HepG2 (cell line): Measurements from ENCODE around the gene OTOP2. TPM values are rescaled to one million over a fixed set of nuclear protein-coding genes. Genes with fewer than 3 reads are reported as not detected.
A peak's percentile ranks its signal among the peaks of the same experiment; 100 is the strongest.

Experiments
- ARID2 ChIP-seq: sonication (generic); formaldehyde crosslinking; IDR thresholded peaks from 2 replicates; pipeline ENCODE4 v1.8.1; 2022; ENCODE audit warnings: mild to moderate bottlenecking, missing genetic modification reagents, borderline replicate concordance
- ASH2L ChIP-seq: fragments of 300-600, 200-600 bp; sonication (generic); IDR thresholded peaks from 2 replicates; pipeline ENCODE4 v1.7.0; 2017; ENCODE audit warnings: low read depth, mild to moderate bottlenecking, moderate library complexity, mixed read lengths, low read length; ENCODE audit not compliant: insufficient read length
- ATF1 ChIP-seq: IDR thresholded peaks from 2 replicates; pipeline ENCODE4 v1.6.1; 2016; ENCODE audit warnings: mild to moderate bottlenecking, control low read depth
- FIP1L1 ChIP-seq: fragments of 200-400 bp; formaldehyde crosslinking; IDR thresholded peaks from 2 replicates; pipeline ENCODE4 v1.6.1; 2018; ENCODE audit warnings: low read depth, mild to moderate bottlenecking, low read length, moderate library complexity, borderline replicate concordance; ENCODE audit not compliant: insufficient read depth
- GFI1 ChIP-seq: sonication (generic); formaldehyde crosslinking; IDR thresholded peaks from 2 replicates; pipeline ENCODE4 v1.5.0; 2020; ENCODE audit warnings: missing genetic modification reagents, mild to moderate bottlenecking, borderline replicate concordance
- JUNB ChIP-seq: sonication (generic); formaldehyde crosslinking; IDR thresholded peaks from 2 replicates; pipeline ENCODE4 v1.8.0; 2022; ENCODE audit warnings: missing genetic modification reagents, mild to moderate bottlenecking, borderline replicate concordance
- MTF1 ChIP-seq: sonication (generic); formaldehyde crosslinking; IDR thresholded peaks from 2 replicates; pipeline ENCODE4 v1.5.0; 2020; ENCODE audit warnings: missing genetic modification reagents
- NPAS2 ChIP-seq: sonication (generic); formaldehyde crosslinking; IDR thresholded peaks from 2 replicates; pipeline ENCODE4 v1.8.0; 2022; ENCODE audit warnings: mild to moderate bottlenecking, missing genetic modification reagents, borderline replicate concordance
- SNAPC2 ChIP-seq: sonication (generic); formaldehyde crosslinking; IDR thresholded peaks from 2 replicates; pipeline ENCODE4 v1.8.1; 2022; ENCODE audit warnings: mild to moderate bottlenecking, missing genetic modification reagents
- SP2 ChIP-seq: sonication (generic); formaldehyde crosslinking; IDR thresholded peaks from 2 replicates; pipeline ENCODE4 v1.5.1; 2020; ENCODE audit warnings: mild to moderate bottlenecking, missing genetic modification reagents
- TOE1 ChIP-seq: sonication (generic); formaldehyde crosslinking; IDR thresholded peaks from 2 replicates; pipeline ENCODE4 v1.4.0; 2020; ENCODE audit warnings: mild to moderate bottlenecking, missing genetic modification reagents
- ZFP1 ChIP-seq: IDR thresholded peaks from 2 replicates; pipeline ENCODE4 v1.6.1; 2016
- ZNF317 ChIP-seq: sonication (generic); formaldehyde crosslinking; IDR thresholded peaks from 2 replicates; pipeline ENCODE4 v1.5.0; 2020; ENCODE audit warnings: mild to moderate bottlenecking, missing genetic modification reagents
- ZNF484 ChIP-seq: sonication (generic); formaldehyde crosslinking; IDR thresholded peaks from 2 replicates; pipeline ENCODE4 v1.5.1; 2020; ENCODE audit warnings: mild to moderate bottlenecking, low read depth, missing genetic modification reagents, borderline replicate concordance
- ZNF775 ChIP-seq: sonication (generic); formaldehyde crosslinking; IDR thresholded peaks from 2 replicates; pipeline ENCODE4 v1.4.0; 2020; ENCODE audit warnings: missing genetic modification reagents, mild to moderate bottlenecking, moderate library complexity, borderline replicate concordance
- ZNF780A ChIP-seq: sonication (generic); formaldehyde crosslinking; IDR thresholded peaks from 2 replicates; pipeline ENCODE4 v1.8.0; 2022; ENCODE audit warnings: mild to moderate bottlenecking, missing genetic modification reagents, moderate library complexity
- polyA plus RNA-seq, 8 experiments: library from polyadenylated mRNA; depleted of rRNA in 3 of 8; stranded (reverse) in 7 of 8; unstranded in 1 of 8; fragments of >200 nt; fragmentation: Illumina TruSeq in 4 of 8; extraction: Trizol in 4 of 8; gene quantifications; 2 replicates each; pipeline versions ENCODE4 v1.2.1 to v1.2.3, GENCODE V29; 2011 to 2016; ENCODE audit warnings: low read depth in 4 of 8, missing spikeins in 1 of 8, mixed read lengths in 1 of 8; ENCODE audit not compliant: insufficient read depth in 1 of 8
- total RNA-seq, 5 experiments: library from RNA; depleted of rRNA; stranded (reverse); fragments of >200 nt; fragmentation: Illumina TruSeq; extraction: Trizol; gene quantifications; 2 replicates each; pipeline ENCODE4 v1.2.3, GENCODE V29; 2016; ENCODE audit warnings: low read depth in 1 of 5
- TF ChIP-seq, protein P1 (sequence below): sonication (generic); formaldehyde crosslinking; IDR thresholded peaks from 2 replicates; pipeline ENCODE4 v1.4.0; 2020; ENCODE audit warnings: missing genetic modification reagents
- TF ChIP-seq, protein P2 (sequence below): sonication (generic); formaldehyde crosslinking; IDR thresholded peaks from 2 replicates; pipeline ENCODE4 v1.4.0; 2020; ENCODE audit warnings: mild to moderate bottlenecking, missing genetic modification reagents
- TF ChIP-seq, protein P3 (sequence below): sonication (generic); formaldehyde crosslinking; IDR thresholded peaks from 2 replicates; pipeline ENCODE4 v1.4.0; 2020; ENCODE audit warnings: missing genetic modification reagents, mild to moderate bottlenecking, borderline replicate concordance
- TF ChIP-seq, protein P4 (sequence below): sonication (generic); formaldehyde crosslinking; IDR thresholded peaks from 2 replicates; pipeline ENCODE4 v1.5.1; 2020; ENCODE audit warnings: mild to moderate bottlenecking, missing genetic modification reagents, borderline replicate concordance

Gene OTOP2
- total and polyA plus RNA-seq, 2 of the 13 experiments (the other 11 are each of a cell fraction or from before 2014, with no cell fraction given): not detected

DNA sequence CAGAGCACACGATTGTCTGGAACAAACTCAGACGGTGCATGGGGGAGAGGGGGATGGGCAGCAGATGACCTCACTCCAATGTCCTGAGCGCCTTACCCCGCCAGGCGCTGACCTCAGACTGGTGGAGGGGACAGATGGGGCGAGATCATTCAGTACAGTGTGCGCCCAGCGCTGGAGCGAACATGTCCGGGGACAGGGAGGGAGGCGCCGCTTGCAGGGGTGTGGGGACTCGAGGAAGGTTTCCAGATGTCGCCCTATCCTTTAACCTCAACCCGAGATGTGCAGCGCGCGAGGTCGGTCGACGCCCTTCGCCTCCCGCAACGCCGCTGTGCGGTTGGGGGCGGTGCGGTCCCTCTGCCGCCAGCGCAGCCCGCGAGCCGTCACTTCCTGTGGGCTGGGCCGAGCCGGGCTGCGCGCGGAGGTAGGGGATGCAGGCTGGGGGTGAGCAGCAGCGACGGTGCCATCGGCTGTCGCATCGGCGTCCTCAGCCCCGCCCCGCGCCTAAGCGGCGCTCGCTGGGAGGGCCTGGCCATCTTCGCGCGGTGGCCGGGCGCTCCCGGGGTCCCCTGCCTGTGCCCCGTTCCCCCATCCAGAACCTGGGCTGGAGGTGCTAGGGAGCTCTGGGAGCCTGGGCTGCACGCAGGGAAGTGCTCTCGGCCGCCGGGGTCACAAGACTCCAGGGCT lies 58.0 kb downstream of the OTOP2 start (continued):
- TF ChIP-seq, protein P1, sequence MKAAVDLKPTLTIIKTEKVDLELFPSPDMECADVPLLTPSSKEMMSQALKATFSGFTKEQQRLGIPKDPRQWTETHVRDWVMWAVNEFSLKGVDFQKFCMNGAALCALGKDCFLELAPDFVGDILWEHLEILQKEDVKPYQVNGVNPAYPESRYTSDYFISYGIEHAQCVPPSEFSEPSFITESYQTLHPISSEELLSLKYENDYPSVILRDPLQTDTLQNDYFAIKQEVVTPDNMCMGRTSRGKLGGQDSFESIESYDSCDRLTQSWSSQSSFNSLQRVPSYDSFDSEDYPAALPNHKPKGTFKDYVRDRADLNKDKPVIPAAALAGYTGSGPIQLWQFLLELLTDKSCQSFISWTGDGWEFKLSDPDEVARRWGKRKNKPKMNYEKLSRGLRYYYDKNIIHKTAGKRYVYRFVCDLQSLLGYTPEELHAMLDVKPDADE (CRISPR knock-in tag): 0 out of 2 replicates have a peak, but pooled peaks have one; percentile 34
- TF ChIP-seq SNAPC2 (peak; percentile 55; the same call in 1 of the 2 replicates), NPAS2 (CRISPR knock-in tag) (no peak), FIP1L1 (no peak), ATF1 (no peak), ZNF484 (CRISPR knock-in tag) (peak; percentile 94; the same call in 1 of the 2 replicates), TOE1 (CRISPR knock-in tag) (no peak; the same call in 1 of the 2 replicates), GFI1 (CRISPR knock-in tag) (peak; percentile 89; the same call in 1 of the 2 replicates), ZNF775 (CRISPR knock-in tag) (no peak; the same call in 1 of the 2 replicates), MTF1 (CRISPR knock-in tag) (no peak), ZNF317 (CRISPR knock-in tag) (peak; percentile 45; the same call in 1 of the 2 replicates), ARID2 (CRISPR knock-in tag) (peak; percentile 93), ASH2L (peak; percentile 81), ZNF780A (no peak; the same call in 1 of the 2 replicates), ZFP1 (CRISPR knock-in tag) (0 out of 2 replicates have a peak, but pooled peaks have one; percentile 54), JUNB (CRISPR knock-in tag) (no peak), SP2 (CRISPR knock-in tag) (peak; percentile 73)
- TF ChIP-seq, protein P2, sequence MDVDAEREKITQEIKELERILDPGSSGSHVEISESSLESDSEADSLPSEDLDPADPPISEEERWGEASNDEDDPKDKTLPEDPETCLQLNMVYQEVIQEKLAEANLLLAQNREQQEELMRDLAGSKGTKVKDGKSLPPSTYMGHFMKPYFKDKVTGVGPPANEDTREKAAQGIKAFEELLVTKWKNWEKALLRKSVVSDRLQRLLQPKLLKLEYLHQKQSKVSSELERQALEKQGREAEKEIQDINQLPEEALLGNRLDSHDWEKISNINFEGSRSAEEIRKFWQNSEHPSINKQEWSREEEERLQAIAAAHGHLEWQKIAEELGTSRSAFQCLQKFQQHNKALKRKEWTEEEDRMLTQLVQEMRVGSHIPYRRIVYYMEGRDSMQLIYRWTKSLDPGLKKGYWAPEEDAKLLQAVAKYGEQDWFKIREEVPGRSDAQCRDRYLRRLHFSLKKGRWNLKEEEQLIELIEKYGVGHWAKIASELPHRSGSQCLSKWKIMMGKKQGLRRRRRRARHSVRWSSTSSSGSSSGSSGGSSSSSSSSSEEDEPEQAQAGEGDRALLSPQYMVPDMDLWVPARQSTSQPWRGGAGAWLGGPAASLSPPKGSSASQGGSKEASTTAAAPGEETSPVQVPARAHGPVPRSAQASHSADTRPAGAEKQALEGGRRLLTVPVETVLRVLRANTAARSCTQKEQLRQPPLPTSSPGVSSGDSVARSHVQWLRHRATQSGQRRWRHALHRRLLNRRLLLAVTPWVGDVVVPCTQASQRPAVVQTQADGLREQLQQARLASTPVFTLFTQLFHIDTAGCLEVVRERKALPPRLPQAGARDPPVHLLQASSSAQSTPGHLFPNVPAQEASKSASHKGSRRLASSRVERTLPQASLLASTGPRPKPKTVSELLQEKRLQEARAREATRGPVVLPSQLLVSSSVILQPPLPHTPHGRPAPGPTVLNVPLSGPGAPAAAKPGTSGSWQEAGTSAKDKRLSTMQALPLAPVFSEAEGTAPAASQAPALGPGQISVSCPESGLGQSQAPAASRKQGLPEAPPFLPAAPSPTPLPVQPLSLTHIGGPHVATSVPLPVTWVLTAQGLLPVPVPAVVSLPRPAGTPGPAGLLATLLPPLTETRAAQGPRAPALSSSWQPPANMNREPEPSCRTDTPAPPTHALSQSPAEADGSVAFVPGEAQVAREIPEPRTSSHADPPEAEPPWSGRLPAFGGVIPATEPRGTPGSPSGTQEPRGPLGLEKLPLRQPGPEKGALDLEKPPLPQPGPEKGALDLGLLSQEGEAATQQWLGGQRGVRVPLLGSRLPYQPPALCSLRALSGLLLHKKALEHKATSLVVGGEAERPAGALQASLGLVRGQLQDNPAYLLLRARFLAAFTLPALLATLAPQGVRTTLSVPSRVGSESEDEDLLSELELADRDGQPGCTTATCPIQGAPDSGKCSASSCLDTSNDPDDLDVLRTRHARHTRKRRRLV: no peak
- TF ChIP-seq, protein P3, sequence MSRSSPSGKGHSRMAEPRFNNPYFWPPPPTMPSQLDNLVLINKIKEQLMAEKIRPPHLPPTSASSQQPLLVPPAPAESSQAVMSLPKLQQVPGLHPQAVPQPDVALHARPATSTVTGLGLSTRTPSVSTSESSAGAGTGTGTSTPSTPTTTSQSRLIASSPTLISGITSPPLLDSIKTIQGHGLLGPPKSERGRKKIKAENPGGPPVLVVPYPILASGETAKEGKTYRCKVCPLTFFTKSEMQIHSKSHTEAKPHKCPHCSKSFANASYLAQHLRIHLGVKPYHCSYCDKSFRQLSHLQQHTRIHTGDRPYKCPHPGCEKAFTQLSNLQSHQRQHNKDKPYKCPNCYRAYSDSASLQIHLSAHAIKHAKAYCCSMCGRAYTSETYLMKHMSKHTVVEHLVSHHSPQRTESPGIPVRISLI (CRISPR knock-in tag): peak; percentile 68; the same call in 1 of the 2 replicates
- TF ChIP-seq, protein P4, sequence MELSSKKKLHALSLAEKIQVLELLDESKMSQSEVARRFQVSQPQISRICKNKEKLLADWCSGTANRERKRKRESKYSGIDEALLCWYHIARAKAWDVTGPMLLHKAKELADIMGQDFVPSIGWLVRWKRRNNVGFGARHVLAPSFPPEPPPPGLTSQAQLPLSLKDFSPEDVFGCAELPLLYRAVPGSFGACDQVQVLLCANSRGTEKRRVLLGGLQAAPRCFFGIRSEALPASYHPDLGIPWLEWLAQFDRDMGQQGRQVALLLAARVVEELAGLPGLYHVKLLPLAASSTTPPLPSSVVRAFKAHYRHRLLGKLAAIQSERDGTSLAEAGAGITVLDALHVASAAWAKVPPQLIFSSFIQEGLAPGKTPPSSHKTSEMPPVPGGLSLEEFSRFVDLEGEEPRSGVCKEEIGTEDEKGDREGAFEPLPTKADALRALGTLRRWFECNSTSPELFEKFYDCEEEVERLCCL: peak; percentile 93
